GM12892 (cell line): ENCODE data around the gene CDC42BPG.

ENCODE experiments used
- POLR2A ChIP-seq: IDR thresholded peaks from 2 replicates; pipeline ENCODE4 v1.6.1; 2011; ENCODE audit warnings: low read depth, low read length, control low read depth
- POLR2AphosphoS5 ChIP-seq: IDR thresholded peaks from 2 replicates; pipeline ENCODE4 v1.6.1; 2011; ENCODE audit warnings: low read depth, low read length, control low read depth

GRCh38 chr11:64794526-64794925 is 49.9 kb downstream of the CDC42BPG start:
- no peak for TF ChIP-seq POLR2A
- TF ChIP-seq POLR2AphosphoS5, result no peak
